GM18519 (cell line): ENCODE data around the gene GRID1.
"Not testable (repeated sequence)": the region's sequence is repeated elsewhere in the genome, so short reads cannot be mapped to it uniquely, and the experiment has no call there.

Experiments
- ATAC-seq: cut with Tn5 transposase; IDR thresholded peaks from one replicate; pipeline ENCODE4 v1.9.1; 2021; ENCODE audit warnings: mild to moderate bottlenecking, moderate library complexity; ENCODE audit not compliant: unreplicated experiment, low FRiP score

GRID1 gene

GRCh38 chr10:86124734-86125133, 241.9 kb downstream of the GRID1 start:
- no peak for ATAC-seq

- no peak for ATAC-seq
Measured at GRCh38 chr10:86123715-86124114, 242.9 kb downstream of the GRID1 start.

- ATAC-seq: no peak
Measured at GRCh38 chr10:86123304-86123703, 243.3 kb downstream of the GRID1 start.

GRCh38 chr10:86122646-86123045, 243.9 kb downstream of the GRID1 start:
- no peak for ATAC-seq

GRCh38 chr10:86121200-86121599, 245.4 kb downstream of the GRID1 start:
- ATAC-seq: no peak

GRCh38 chr10:86117051-86117450, 249.5 kb downstream of the GRID1 start:
- no peak for ATAC-seq

GRCh38 chr10:86113983-86114382, 252.6 kb downstream of the GRID1 start:
- ATAC-seq: no peak

- ATAC-seq: no peak
Measured at GRCh38 chr10:86113501-86113900, 253.1 kb downstream of the GRID1 start.

- no peak for ATAC-seq
Measured at GRCh38 chr10:86113044-86113443, 253.6 kb downstream of the GRID1 start.

GRCh38 chr10:86111902-86112545, 254.6 kb downstream of the GRID1 start:
- no peak for ATAC-seq

GRCh38 chr10:86110156-86110786, 256.3 kb downstream of the GRID1 start:
- no peak for ATAC-seq

GRCh38 chr10:86109421-86109820, 257.2 kb downstream of the GRID1 start:
- no peak for ATAC-seq

- ATAC-seq: no peak
Measured at GRCh38 chr10:86108696-86109095, 257.9 kb downstream of the GRID1 start.

GRCh38 chr10:86107611-86108310, 258.8 kb downstream of the GRID1 start:
- not testable (repeated sequence) for ATAC-seq

GRCh38 chr10:86107131-86107530, 259.5 kb downstream of the GRID1 start:
- ATAC-seq: no peak

- no peak for ATAC-seq
Measured at GRCh38 chr10:86106616-86107015, 260.0 kb downstream of the GRID1 start.

- ATAC-seq: no peak
Measured at GRCh38 chr10:86105640-86106039, 261.0 kb downstream of the GRID1 start.

- no peak for ATAC-seq
Measured at GRCh38 chr10:86105181-86105580, 261.4 kb downstream of the GRID1 start.

GRCh38 chr10:86104611-86105145, 261.9 kb downstream of the GRID1 start:
- no peak for ATAC-seq

- no peak for ATAC-seq
Measured at GRCh38 chr10:86104156-86104555, 262.4 kb downstream of the GRID1 start.

GRCh38 chr10:86103391-86104101, 263.0 kb downstream of the GRID1 start:
- ATAC-seq: no peak
